GM19240 (cell line): ENCODE results near the gene LGALS3BP.

ENCODE experiments used
- DNase-seq: peaks from one replicate; pipeline ENCODE4 v3.0.0; 2011; ENCODE audit warnings: low spot score; ENCODE audit not compliant: insufficient read length

LGALS3BP gene

GRCh38 chr17:78986048-78986648 lies 6.4 kb upstream of the LGALS3BP start:
- DNase-seq, result no peak

GRCh38 chr17:78985395-78985794 lies 5.7 kb upstream of the LGALS3BP start:
- no peak for DNase-seq

GRCh38 chr17:78981010-78981888 lies 1.5 kb upstream of the LGALS3BP start:
- no peak for DNase-seq

GRCh38 chr17:78980624-78980972 lies 875 bp upstream of the LGALS3BP start:
- no peak for DNase-seq

GRCh38 chr17:78977997-78978973 lies 1.4 kb downstream of the LGALS3BP start:
- no peak for DNase-seq

- no peak for DNase-seq
These were observed 2.1 kb downstream of the LGALS3BP start for GRCh38 chr17:78977681-78977943.

- no peak for DNase-seq
These were observed 2.6 kb downstream of the LGALS3BP start for GRCh38 chr17:78976907-78977680.

- no peak for DNase-seq
These were observed 4.8 kb downstream of the LGALS3BP start for GRCh38 chr17:78974635-78975591.

- DNase-seq, result no peak
These were observed 5.8 kb downstream of the LGALS3BP start for GRCh38 chr17:78973792-78974520.

- no peak for DNase-seq
These were observed 6.5 kb downstream of the LGALS3BP start for GRCh38 chr17:78973196-78973595.

GRCh38 chr17:78972507-78973105 lies 7.1 kb downstream of the LGALS3BP start:
- DNase-seq, result no peak

GRCh38 chr17:78971756-78972506 lies 7.8 kb downstream of the LGALS3BP start:
- no peak for DNase-seq

GRCh38 chr17:78970834-78971755 lies 8.6 kb downstream of the LGALS3BP start:
- peak; percentile 86 for DNase-seq

GRCh38 chr17:78969865-78970264 lies 9.9 kb downstream of the LGALS3BP start:
- no peak for DNase-seq

- DNase-seq, result no peak
These were observed 11.9 kb downstream of the LGALS3BP start for GRCh38 chr17:78967782-78968362.

- no peak for DNase-seq
These were observed 12.7 kb downstream of the LGALS3BP start for GRCh38 chr17:78966910-78967600.
